GM18873 (cell line): ENCODE measurements around the gene SLC6A2.

ENCODE experiments used
- ATAC-seq: cut with Tn5 transposase; IDR thresholded peaks from one replicate; pipeline ENCODE4 v1.9.1; 2021; ENCODE audit warnings: mild to moderate bottlenecking, moderate library complexity, moderate number of reproducible peaks; ENCODE audit not compliant: unreplicated experiment, low FRiP score

The SLC6A2 gene

GRCh38 chr16:55668340-55669281 lies 12.8 kb downstream of the SLC6A2 start:
- ATAC-seq, result no peak

- no peak for ATAC-seq
Measured at GRCh38 chr16:55671206-55671973, 15.6 kb downstream of the SLC6A2 start.

GRCh38 chr16:55671974-55672280 lies 16.1 kb downstream of the SLC6A2 start:
- ATAC-seq, result no peak

- no peak for ATAC-seq
Measured at GRCh38 chr16:55672471-55672870, 16.7 kb downstream of the SLC6A2 start.

GRCh38 chr16:55678161-55678821 lies 22.5 kb downstream of the SLC6A2 start:
- ATAC-seq, result no peak

GRCh38 chr16:55682086-55682485 lies 26.3 kb downstream of the SLC6A2 start:
- ATAC-seq, result no peak

- ATAC-seq, result no peak
Measured at GRCh38 chr16:55685973-55686372, 30.2 kb downstream of the SLC6A2 start.

GRCh38 chr16:55686671-55687070 lies 30.9 kb downstream of the SLC6A2 start:
- ATAC-seq, result no peak

- ATAC-seq, result no peak
Measured at GRCh38 chr16:55687802-55688201, 32.0 kb downstream of the SLC6A2 start.

- no peak for ATAC-seq
Measured at GRCh38 chr16:55690841-55691240, 35.1 kb downstream of the SLC6A2 start.

- no peak for ATAC-seq
Measured at GRCh38 chr16:55691771-55692170, 36.0 kb downstream of the SLC6A2 start.

GRCh38 chr16:55695595-55695994 lies 39.8 kb downstream of the SLC6A2 start:
- ATAC-seq, result no peak

- no peak for ATAC-seq
Measured at GRCh38 chr16:55697867-55698266, 42.1 kb downstream of the SLC6A2 start.

GRCh38 chr16:55698331-55698730 lies 42.5 kb downstream of the SLC6A2 start:
- ATAC-seq, result no peak

- no peak for ATAC-seq
Measured at GRCh38 chr16:55698946-55699345, 43.2 kb downstream of the SLC6A2 start.

- ATAC-seq, result no peak
Measured at GRCh38 chr16:55699616-55700015, 43.8 kb downstream of the SLC6A2 start.

GRCh38 chr16:55700067-55700466 lies 44.3 kb downstream of the SLC6A2 start:
- no peak for ATAC-seq

- ATAC-seq, result no peak
Measured at GRCh38 chr16:55700961-55701360, 45.2 kb downstream of the SLC6A2 start.

- no peak for ATAC-seq
Measured at GRCh38 chr16:55701442-55702319, 45.9 kb downstream of the SLC6A2 start.
